ENCODE results near the gene DLG2.

Gene DLG2

GRCh38 chr11:83678831-83679584 is 1948.1 kb downstream of the DLG2 start:
- peaks cover 17% of the 10 kb centered on the region for H3K4me1 Mint-ChIP-seq
- no peaks in the 10 kb centered on the region for H3K9me3 Mint-ChIP-seq
- ATAC-seq (ENCODE audit: low read depth), result no peak

GRCh38 chr11:83677730-83678129 is 1949.4 kb downstream of the DLG2 start:
- Mint-ChIP-seq H3K9me3 (no peaks in the 10 kb centered on the region), H3K27me3 (peaks cover 7% of the 10 kb centered on the region), H3K4me3 (no peak overlapping the region), H3K36me3 (no peaks in the 10 kb centered on the region), H3K27ac (no peak overlapping the region), H3K4me1 (peaks cover 17% of the 10 kb centered on the region)
- ATAC-seq (ENCODE audit: low read depth), result no peak
- DNase-seq (ENCODE audit: low spot score in 2 of 2), result no peak

More at GRCh38 chr11:83678831-83679584, 1948.1 kb downstream of the DLG2 start:
- no peak for DNase-seq (ENCODE audit: low spot score in 2 of 2)
- H3K27me3 Mint-ChIP-seq, result peaks cover 7% of the 10 kb centered on the region
- H3K36me3 Mint-ChIP-seq, result no peaks in the 10 kb centered on the region
- H3K4me3 Mint-ChIP-seq, result no peak overlapping the region
- no peak overlapping the region for H3K27ac Mint-ChIP-seq

GRCh38 chr11:83676056-83676601 is 1951.0 kb downstream of the DLG2 start:
- Mint-ChIP-seq H3K27ac (no peak overlapping the region), H3K4me3 (no peak overlapping the region), H3K36me3 (no peaks in the 10 kb centered on the region), H3K27me3 (peaks cover 10% of the 10 kb centered on the region), H3K9me3 (no peaks in the 10 kb centered on the region), H3K4me1 (peaks cover 5% of the 10 kb centered on the region)
- ATAC-seq (ENCODE audit: low read depth), result no peak
- DNase-seq (ENCODE audit: low spot score in 2 of 2), result no peak

GRCh38 chr11:83674102-83674896 is 1952.8 kb downstream of the DLG2 start:
- ATAC-seq (ENCODE audit: low read depth), result no peak
- H3K27ac Mint-ChIP-seq, result no peak overlapping the region

GRCh38 chr11:83671289-83671688 is 1955.9 kb downstream of the DLG2 start:
- no peaks in the 10 kb centered on the region for H3K36me3 Mint-ChIP-seq
- no peak overlapping the region for H3K4me3 Mint-ChIP-seq
- no peaks in the 10 kb centered on the region for H3K4me1 Mint-ChIP-seq
- no peak overlapping the region for H3K27ac Mint-ChIP-seq
- no peak for DNase-seq (ENCODE audit: low spot score in 2 of 2)
- no peak for ATAC-seq (ENCODE audit: low read depth)
- peaks cover 7% of the 10 kb centered on the region for H3K27me3 Mint-ChIP-seq
- no peaks in the 10 kb centered on the region for H3K9me3 Mint-ChIP-seq

More at GRCh38 chr11:83674102-83674896, 1952.8 kb downstream of the DLG2 start:
- Mint-ChIP-seq H3K9me3 (no peaks in the 10 kb centered on the region), H3K36me3 (no peaks in the 10 kb centered on the region), H3K27me3 (peaks cover 7% of the 10 kb centered on the region), H3K4me3 (no peak overlapping the region), H3K4me1 (no peaks in the 10 kb centered on the region)
- DNase-seq (ENCODE audit: low spot score in 2 of 2), result no peak

GRCh38 chr11:83666149-83666548 is 1961.0 kb downstream of the DLG2 start:
- H3K27me3 Mint-ChIP-seq, result peaks cover 4% of the 10 kb centered on the region
- H3K36me3 Mint-ChIP-seq, result no peaks in the 10 kb centered on the region
- H3K4me1 Mint-ChIP-seq, result no peaks in the 10 kb centered on the region
- H3K27ac Mint-ChIP-seq, result no peak overlapping the region
- no peak overlapping the region for H3K4me3 Mint-ChIP-seq
- DNase-seq (ENCODE audit: low spot score in 2 of 2), result no peak
- no peaks in the 10 kb centered on the region for H3K9me3 Mint-ChIP-seq
- ATAC-seq (ENCODE audit: low read depth), result no peak

- H3K9me3 Mint-ChIP-seq, result no peaks in the 10 kb centered on the region
- no peak overlapping the region for H3K4me3 Mint-ChIP-seq
- no peaks in the 10 kb centered on the region for H3K4me1 Mint-ChIP-seq
- ATAC-seq (ENCODE audit: low read depth) (no peak), DNase-seq (ENCODE audit: low spot score in 2 of 2) (no peak)
- peaks cover 2% of the 10 kb centered on the region for H3K27me3 Mint-ChIP-seq
- no peak overlapping the region for H3K27ac Mint-ChIP-seq
- no peaks in the 10 kb centered on the region for H3K36me3 Mint-ChIP-seq
Observed at GRCh38 chr11:83663988-83664387, 1963.2 kb downstream of the DLG2 start.

- Mint-ChIP-seq H3K27ac (no peak overlapping the region), H3K4me3 (no peak overlapping the region), H3K36me3 (no peaks in the 10 kb centered on the region), H3K4me1 (no peaks in the 10 kb centered on the region), H3K27me3 (peaks cover 2% of the 10 kb centered on the region), H3K9me3 (no peaks in the 10 kb centered on the region)
- no peak for ATAC-seq (ENCODE audit: low read depth)
- no peak for DNase-seq (ENCODE audit: low spot score in 2 of 2)
Observed at GRCh38 chr11:83663446-83663845, 1963.7 kb downstream of the DLG2 start.

GRCh38 chr11:83662494-83662893 is 1964.7 kb downstream of the DLG2 start:
- no peaks in the 10 kb centered on the region for H3K4me1 Mint-ChIP-seq
- no peak for DNase-seq (ENCODE audit: low spot score in 2 of 2)
- H3K27ac Mint-ChIP-seq, result no peak overlapping the region
- H3K4me3 Mint-ChIP-seq, result no peak overlapping the region
- ATAC-seq (ENCODE audit: low read depth), result no peak
- no peaks in the 10 kb centered on the region for H3K9me3 Mint-ChIP-seq
- no peaks in the 10 kb centered on the region for H3K36me3 Mint-ChIP-seq
- peaks cover 2% of the 10 kb centered on the region for H3K27me3 Mint-ChIP-seq

GRCh38 chr11:83661491-83662350 is 1965.4 kb downstream of the DLG2 start:
- DNase-seq (ENCODE audit: low spot score in 2 of 2), result no peak
- no peak for ATAC-seq (ENCODE audit: low read depth)
- Mint-ChIP-seq H3K4me1 (no peaks in the 10 kb centered on the region), H3K36me3 (no peaks in the 10 kb centered on the region), H3K27me3 (peaks cover 2% of the 10 kb centered on the region), H3K9me3 (no peaks in the 10 kb centered on the region), H3K4me3 (no peak overlapping the region), H3K27ac (no peak overlapping the region)

- Mint-ChIP-seq H3K36me3 (no peaks in the 10 kb centered on the region), H3K9me3 (no peaks in the 10 kb centered on the region), H3K4me1 (no peaks in the 10 kb centered on the region), H3K27me3 (peaks cover 2% of the 10 kb centered on the region), H3K4me3 (no peak overlapping the region), H3K27ac (no peak overlapping the region)
- DNase-seq (ENCODE audit: low spot score in 2 of 2) (no peak), ATAC-seq (ENCODE audit: low read depth) (no peak)
Observed at GRCh38 chr11:83659466-83659865, 1967.7 kb downstream of the DLG2 start.

GRCh38 chr11:83656796-83657330 is 1970.3 kb downstream of the DLG2 start:
- no peak for ATAC-seq (ENCODE audit: low read depth)
- Mint-ChIP-seq H3K4me1 (no peaks in the 10 kb centered on the region), H3K9me3 (no peaks in the 10 kb centered on the region), H3K27ac (no peak overlapping the region), H3K27me3 (no peaks in the 10 kb centered on the region), H3K36me3 (no peaks in the 10 kb centered on the region), H3K4me3 (no peak overlapping the region)
- DNase-seq (ENCODE audit: low spot score in 2 of 2), result no peak

- Mint-ChIP-seq H3K36me3 (no peaks in the 10 kb centered on the region), H3K4me1 (no peaks in the 10 kb centered on the region), H3K4me3 (no peak overlapping the region), H3K27me3 (no peaks in the 10 kb centered on the region), H3K27ac (no peak overlapping the region), H3K9me3 (no peaks in the 10 kb centered on the region)
- no peak for DNase-seq (ENCODE audit: low spot score in 2 of 2)
- ATAC-seq (ENCODE audit: low read depth), result no peak
Observed at GRCh38 chr11:83655976-83656375, 1971.2 kb downstream of the DLG2 start.

Data from memory B cell (primary cell).